ENCODE measurements around the gene SPIRE2.
"Not testable (repeated sequence)": the region's sequence is repeated elsewhere in the genome, so short reads cannot be mapped to it uniquely, and the experiment has no call there.

The SPIRE2 gene

GRCh38 chr16:89828199-89828869, at the start of gene SPIRE2:
TSS of gene SPIRE2 (plus strand) at chr16:89828475. CDS start at chr16:89828551, 76 bp downstream.
- DNase-seq = peak; percentile 75

GRCh38 chr16:89779231-89779908, 48.9 kb upstream of the SPIRE2 start:
- no peak for DNase-seq

GRCh38 chr16:89779909-89780305, 48.4 kb upstream of the SPIRE2 start:
- no peak for DNase-seq

GRCh38 chr16:89782489-89782888, 45.8 kb upstream of the SPIRE2 start:
- no peak for DNase-seq

- not testable (repeated sequence) for DNase-seq
These were observed 44.3 kb upstream of the SPIRE2 start for GRCh38 chr16:89783952-89784351.

- DNase-seq = no peak
These were observed 43.9 kb upstream of the SPIRE2 start for GRCh38 chr16:89784406-89784805.

GRCh38 chr16:89785523-89786155, 42.6 kb upstream of the SPIRE2 start:
- DNase-seq = no peak

GRCh38 chr16:89786474-89787364, 41.6 kb upstream of the SPIRE2 start:
- no peak for DNase-seq

- DNase-seq = no peak
These were observed 40.9 kb upstream of the SPIRE2 start for GRCh38 chr16:89787365-89787805.

- DNase-seq = no peak
These were observed 36.8 kb upstream of the SPIRE2 start for GRCh38 chr16:89791278-89791995.

GRCh38 chr16:89793092-89793491, 35.2 kb upstream of the SPIRE2 start:
- peak; percentile 55 for DNase-seq

GRCh38 chr16:89793955-89794354, 34.3 kb upstream of the SPIRE2 start:
- no peak for DNase-seq

GRCh38 chr16:89795676-89796075, 32.6 kb upstream of the SPIRE2 start:
- DNase-seq = no peak

GRCh38 chr16:89796104-89796503, 32.2 kb upstream of the SPIRE2 start:
- DNase-seq = no peak

- no peak for DNase-seq
These were observed 30.1 kb upstream of the SPIRE2 start for GRCh38 chr16:89798126-89798525.

- no peak for DNase-seq
These were observed 29.4 kb upstream of the SPIRE2 start for GRCh38 chr16:89798832-89799370.

- DNase-seq = no peak
These were observed 26.5 kb upstream of the SPIRE2 start for GRCh38 chr16:89801800-89802199.

- no peak for DNase-seq
These were observed 23.0 kb upstream of the SPIRE2 start for GRCh38 chr16:89805136-89805905.

GRCh38 chr16:89806589-89807193, 21.6 kb upstream of the SPIRE2 start:
- DNase-seq = not testable (repeated sequence)

- no peak for DNase-seq
These were observed 19.8 kb upstream of the SPIRE2 start for GRCh38 chr16:89808475-89808874.

- DNase-seq = no peak
These were observed 17.0 kb upstream of the SPIRE2 start for GRCh38 chr16:89811321-89811720.

All from activated naive CD4-positive, alpha-beta T cell treated with anti-CD3 and anti-CD28 coated beads, Interleukin-2, amount 50 U/mL, for 16 hours (primary cell).